Measurements from ENCODE around the gene VN1R5.

Gene VN1R5

GRCh38 chr1:247241691-247242090 is 14.2 kb upstream of the VN1R5 start:
- POLR2A ChIA-PET: no interaction called here
- CTCF ChIA-PET: no interaction called here
- TF ChIP-seq FOXK2 (IDR thresholded peaks at IDR 0.05) (no peak), PKNOX1 (IDR thresholded peaks at IDR 0.05) (no peak), ELF4 (IDR thresholded peaks at IDR 0.05) (no peak), CTBP1 (IDR thresholded peaks at IDR 0.05; ENCODE audit: borderline replicate concordance) (no peak), FOXA1 (IDR thresholded peaks at IDR 0.05) (no peak), LEF1 (IDR thresholded peaks at IDR 0.05; ENCODE audit: borderline replicate concordance) (no peak), SP1 (IDR thresholded peaks at IDR 0.05) (no peak), ZNF384 (IDR thresholded peaks at IDR 0.05) (no peak), TARDBP (IDR thresholded peaks at IDR 0.05) (no peak), NFRKB (IDR thresholded peaks at IDR 0.05) (no peak), FOXM1 (IDR thresholded peaks at IDR 0.05; ENCODE audit: borderline replicate concordance) (no peak), BHLHE40 (IDR thresholded peaks at IDR 0.05; ENCODE audit: borderline replicate concordance) (no peak), L3MBTL2 (conservative IDR thresholded peaks at IDR 0.05) (no peak), SUZ12 (IDR thresholded peaks at IDR 0.05) (no peak), HDGF (IDR thresholded peaks at IDR 0.05; ENCODE audit: borderline replicate concordance) (no peak)
- no peak for DNase-seq (ENCODE audit: extremely low spot score)

GRCh38 chr1:247243524-247244137 is 12.2 kb upstream of the VN1R5 start:
- CTCF ChIA-PET: no interaction called here
- TF ChIP-seq HDGF (IDR thresholded peaks at IDR 0.05; ENCODE audit: borderline replicate concordance) (no peak), TARDBP (IDR thresholded peaks at IDR 0.05) (no peak), FOXA1 (IDR thresholded peaks at IDR 0.05) (no peak), ELF4 (IDR thresholded peaks at IDR 0.05) (no peak), BHLHE40 (IDR thresholded peaks at IDR 0.05; ENCODE audit: borderline replicate concordance) (no peak), SP1 (IDR thresholded peaks at IDR 0.05) (no peak), CTBP1 (IDR thresholded peaks at IDR 0.05; ENCODE audit: borderline replicate concordance) (no peak), ZNF384 (IDR thresholded peaks at IDR 0.05) (no peak), PKNOX1 (IDR thresholded peaks at IDR 0.05) (no peak), SUZ12 (IDR thresholded peaks at IDR 0.05) (no peak), FOXM1 (IDR thresholded peaks at IDR 0.05; ENCODE audit: borderline replicate concordance) (no peak), L3MBTL2 (conservative IDR thresholded peaks at IDR 0.05) (no peak), NFRKB (IDR thresholded peaks at IDR 0.05) (no peak), ARNT (IDR thresholded peaks at IDR 0.05) (no peak), FOXK2 (IDR thresholded peaks at IDR 0.05) (no peak), LEF1 (IDR thresholded peaks at IDR 0.05; ENCODE audit: borderline replicate concordance) (no peak)
- POLR2A ChIA-PET: no interaction called here
- no peak for DNase-seq (ENCODE audit: extremely low spot score)

GRCh38 chr1:247246325-247247115 is 9.4 kb upstream of the VN1R5 start:
- ChIA-PET POLR2A (no interaction called here), CTCF (no interaction called here)
- no peak for TF ChIP-seq L3MBTL2 (conservative IDR thresholded peaks at IDR 0.05)
- no peak for TF ChIP-seq FOXA1 (IDR thresholded peaks at IDR 0.05)
- no peak for TF ChIP-seq BHLHE40 (IDR thresholded peaks at IDR 0.05; ENCODE audit: borderline replicate concordance)
- TF ChIP-seq SUZ12 (IDR thresholded peaks at IDR 0.05): no peak
- no peak for TF ChIP-seq ARNT (IDR thresholded peaks at IDR 0.05)
- no peak for TF ChIP-seq FOXM1 (IDR thresholded peaks at IDR 0.05; ENCODE audit: borderline replicate concordance)
- no peak for TF ChIP-seq HDGF (IDR thresholded peaks at IDR 0.05; ENCODE audit: borderline replicate concordance)
- no peak for TF ChIP-seq ZNF384 (IDR thresholded peaks at IDR 0.05)
- no peak for TF ChIP-seq SP1 (IDR thresholded peaks at IDR 0.05)
- TF ChIP-seq TARDBP (IDR thresholded peaks at IDR 0.05): no peak
- TF ChIP-seq CTBP1 (IDR thresholded peaks at IDR 0.05; ENCODE audit: borderline replicate concordance): no peak
- TF ChIP-seq FOXK2 (IDR thresholded peaks at IDR 0.05): no peak
- no peak for TF ChIP-seq PKNOX1 (IDR thresholded peaks at IDR 0.05)
- TF ChIP-seq ELF4 (IDR thresholded peaks at IDR 0.05): no peak
- no peak for TF ChIP-seq NFRKB (IDR thresholded peaks at IDR 0.05)
- DNase-seq (ENCODE audit: extremely low spot score): no peak

- POLR2A ChIA-PET: no interaction called here
- DNase-seq (ENCODE audit: extremely low spot score): no peak
- no peak for TF ChIP-seq ARNT (IDR thresholded peaks at IDR 0.05)
- CTCF ChIA-PET: no interaction called here
These were observed 8.3 kb upstream of the VN1R5 start for GRCh38 chr1:247247568-247247967.

- DNase-seq (ENCODE audit: extremely low spot score): no peak
- CTCF ChIA-PET: no interaction called here
- TF ChIP-seq ZNF384 (IDR thresholded peaks at IDR 0.05) (no peak), PKNOX1 (IDR thresholded peaks at IDR 0.05) (no peak), CTBP1 (IDR thresholded peaks at IDR 0.05; ENCODE audit: borderline replicate concordance) (no peak), L3MBTL2 (conservative IDR thresholded peaks at IDR 0.05) (no peak)
- POLR2A ChIA-PET: no interaction called here
These were observed 10.2 kb downstream of the VN1R5 start for GRCh38 chr1:247266053-247266452.
